H1 (cell line): ENCODE measurements around the gene NUDC. TPM values are rescaled to one million over a fixed set of nuclear protein-coding genes. Genes with fewer than 3 reads are reported as not detected.

ENCODE experiments used
- HDAC2 ChIP-seq, 2 experiments: fragments of 300-600 bp in 1 of 2; sonication (generic) in 1 of 2; IDR thresholded peaks; 2 replicates each; pipeline ENCODE4 v1.6.1; 2011 to 2012; ENCODE audit warnings: low read depth in 2 of 2, low read length in 2 of 2, mild to moderate bottlenecking in 2 of 2, moderate library complexity in 2 of 2, borderline replicate concordance in 1 of 2, inconsistent platforms in 1 of 2
- KDM4A ChIP-seq: IDR thresholded peaks from one replicate; pipeline ENCODE4 v1.7.1; 2012; ENCODE audit warnings: low read depth, mild to moderate bottlenecking, moderate library complexity, low read length, inconsistent platforms; ENCODE audit not compliant: severe bottlenecking
- KDM5A ChIP-seq: fragments of 200-600 bp; IDR thresholded peaks from 2 replicates; pipeline ENCODE4 v1.7.1; 2012; ENCODE audit warnings: mild to moderate bottlenecking, low read length, inconsistent platforms, mixed read lengths
- MAFK ChIP-seq: IDR thresholded peaks from 2 replicates; pipeline ENCODE4 v1.6.1; 2012; ENCODE audit warnings: low read depth, mild to moderate bottlenecking, improper control_type of control experiment, low read length
- PHF8 ChIP-seq: fragments of 200-600 bp; sonication (generic); conservative IDR thresholded peaks from 2 replicates; pipeline ENCODE4 v1.7.1; 2012; ENCODE audit warnings: low read depth, mild to moderate bottlenecking, inconsistent platforms, low read length, moderate library complexity
- POLR2AphosphoS5 ChIP-seq: IDR thresholded peaks from 2 replicates; pipeline ENCODE4 v1.6.1; 2011; ENCODE audit warnings: low read depth, low read length
- POU5F1 ChIP-seq: IDR thresholded peaks from 2 replicates; pipeline ENCODE4 v1.6.1; 2011; ENCODE audit warnings: low read depth, mild to moderate bottlenecking, low read length, moderate library complexity
- RAD21 ChIP-seq, 2 experiments: IDR thresholded peaks in 1 of 2; conservative IDR thresholded peaks in 1 of 2; 2 replicates each; pipeline ENCODE4 v1.6.1; 2011; ENCODE audit warnings: low read depth in 2 of 2, low read length in 2 of 2, improper control_type of control experiment in 1 of 2, inconsistent platforms in 1 of 2, mild to moderate bottlenecking in 1 of 2, moderate library complexity in 1 of 2
- SIN3A ChIP-seq, 2 experiments: IDR thresholded peaks in 1 of 2; conservative IDR thresholded peaks in 1 of 2; 2 replicates each; pipeline ENCODE4 v1.6.1; 2011 to 2012; ENCODE audit warnings: low read length in 2 of 2, improper control_type of control experiment in 1 of 2, low read depth in 1 of 2, mild to moderate bottlenecking in 1 of 2
- SP2 ChIP-seq: IDR thresholded peaks from 2 replicates; pipeline ENCODE4 v1.6.1; 2012; ENCODE audit warnings: mild to moderate bottlenecking, low read length, inconsistent platforms
- polyA plus RNA-seq, 7 experiments: library from polyadenylated mRNA; depleted of rRNA in 3 of 7; stranded (reverse) in 5 of 7; unstranded in 2 of 7; fragments of >200 nt in 5 of 7; fragments of 200-250 nt in 2 of 7; gene quantifications; 1 replicate in 5 of 7; 2 replicates in 1 of 7; 4 replicates in 1 of 7; pipeline versions ENCODE4 v1.2.1 to v1.2.3, GENCODE V29; 2011 to 2013; ENCODE audit warnings: missing spikeins in 2 of 7, mixed read lengths in 2 of 7
- total RNA-seq: library from RNA; stranded (reverse); fragmentation: NEBNext Ultra II Directional; extraction: Animal tissue kit (Norgen Biotek cat#: 25700); gene quantifications from 2 replicates; pipeline ENCODE4 v1.2.1, GENCODE V29; 2021
- TF ChIP-seq, protein P1 (sequence below): fragments of 300-600 bp; sonication (generic); IDR thresholded peaks from 2 replicates; pipeline ENCODE4 v1.7.1; 2012; ENCODE audit warnings: low read length, moderate library complexity, mild to moderate bottlenecking, inconsistent platforms; ENCODE audit not compliant: insufficient replicate concordance

The NUDC gene
- total and polyA plus RNA-seq, 2 of the 8 experiments (the other 6 are each of a cell fraction or from before 2014, with no cell fraction given) = 43.2 to 131 TPM

DNA sequence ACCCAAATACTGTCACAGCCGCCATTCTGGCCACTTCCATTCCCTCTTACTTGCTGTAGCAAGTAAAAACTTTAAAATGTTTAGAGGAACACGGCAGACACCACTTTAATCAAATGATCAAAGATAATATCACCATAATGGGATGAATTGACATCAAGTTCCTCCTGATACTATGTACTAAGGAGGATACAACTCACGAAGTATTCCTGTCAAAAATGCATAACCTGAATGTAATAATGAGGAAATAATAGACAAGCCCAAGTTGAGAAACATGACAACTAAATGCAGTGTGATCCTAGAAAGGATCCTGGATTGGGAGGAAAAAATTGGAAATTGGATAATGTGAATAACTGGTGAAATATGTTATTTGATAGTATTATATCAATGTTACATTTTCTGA is 34.8 kb downstream of the NUDC start (continued):
- TF ChIP-seq, protein P1, sequence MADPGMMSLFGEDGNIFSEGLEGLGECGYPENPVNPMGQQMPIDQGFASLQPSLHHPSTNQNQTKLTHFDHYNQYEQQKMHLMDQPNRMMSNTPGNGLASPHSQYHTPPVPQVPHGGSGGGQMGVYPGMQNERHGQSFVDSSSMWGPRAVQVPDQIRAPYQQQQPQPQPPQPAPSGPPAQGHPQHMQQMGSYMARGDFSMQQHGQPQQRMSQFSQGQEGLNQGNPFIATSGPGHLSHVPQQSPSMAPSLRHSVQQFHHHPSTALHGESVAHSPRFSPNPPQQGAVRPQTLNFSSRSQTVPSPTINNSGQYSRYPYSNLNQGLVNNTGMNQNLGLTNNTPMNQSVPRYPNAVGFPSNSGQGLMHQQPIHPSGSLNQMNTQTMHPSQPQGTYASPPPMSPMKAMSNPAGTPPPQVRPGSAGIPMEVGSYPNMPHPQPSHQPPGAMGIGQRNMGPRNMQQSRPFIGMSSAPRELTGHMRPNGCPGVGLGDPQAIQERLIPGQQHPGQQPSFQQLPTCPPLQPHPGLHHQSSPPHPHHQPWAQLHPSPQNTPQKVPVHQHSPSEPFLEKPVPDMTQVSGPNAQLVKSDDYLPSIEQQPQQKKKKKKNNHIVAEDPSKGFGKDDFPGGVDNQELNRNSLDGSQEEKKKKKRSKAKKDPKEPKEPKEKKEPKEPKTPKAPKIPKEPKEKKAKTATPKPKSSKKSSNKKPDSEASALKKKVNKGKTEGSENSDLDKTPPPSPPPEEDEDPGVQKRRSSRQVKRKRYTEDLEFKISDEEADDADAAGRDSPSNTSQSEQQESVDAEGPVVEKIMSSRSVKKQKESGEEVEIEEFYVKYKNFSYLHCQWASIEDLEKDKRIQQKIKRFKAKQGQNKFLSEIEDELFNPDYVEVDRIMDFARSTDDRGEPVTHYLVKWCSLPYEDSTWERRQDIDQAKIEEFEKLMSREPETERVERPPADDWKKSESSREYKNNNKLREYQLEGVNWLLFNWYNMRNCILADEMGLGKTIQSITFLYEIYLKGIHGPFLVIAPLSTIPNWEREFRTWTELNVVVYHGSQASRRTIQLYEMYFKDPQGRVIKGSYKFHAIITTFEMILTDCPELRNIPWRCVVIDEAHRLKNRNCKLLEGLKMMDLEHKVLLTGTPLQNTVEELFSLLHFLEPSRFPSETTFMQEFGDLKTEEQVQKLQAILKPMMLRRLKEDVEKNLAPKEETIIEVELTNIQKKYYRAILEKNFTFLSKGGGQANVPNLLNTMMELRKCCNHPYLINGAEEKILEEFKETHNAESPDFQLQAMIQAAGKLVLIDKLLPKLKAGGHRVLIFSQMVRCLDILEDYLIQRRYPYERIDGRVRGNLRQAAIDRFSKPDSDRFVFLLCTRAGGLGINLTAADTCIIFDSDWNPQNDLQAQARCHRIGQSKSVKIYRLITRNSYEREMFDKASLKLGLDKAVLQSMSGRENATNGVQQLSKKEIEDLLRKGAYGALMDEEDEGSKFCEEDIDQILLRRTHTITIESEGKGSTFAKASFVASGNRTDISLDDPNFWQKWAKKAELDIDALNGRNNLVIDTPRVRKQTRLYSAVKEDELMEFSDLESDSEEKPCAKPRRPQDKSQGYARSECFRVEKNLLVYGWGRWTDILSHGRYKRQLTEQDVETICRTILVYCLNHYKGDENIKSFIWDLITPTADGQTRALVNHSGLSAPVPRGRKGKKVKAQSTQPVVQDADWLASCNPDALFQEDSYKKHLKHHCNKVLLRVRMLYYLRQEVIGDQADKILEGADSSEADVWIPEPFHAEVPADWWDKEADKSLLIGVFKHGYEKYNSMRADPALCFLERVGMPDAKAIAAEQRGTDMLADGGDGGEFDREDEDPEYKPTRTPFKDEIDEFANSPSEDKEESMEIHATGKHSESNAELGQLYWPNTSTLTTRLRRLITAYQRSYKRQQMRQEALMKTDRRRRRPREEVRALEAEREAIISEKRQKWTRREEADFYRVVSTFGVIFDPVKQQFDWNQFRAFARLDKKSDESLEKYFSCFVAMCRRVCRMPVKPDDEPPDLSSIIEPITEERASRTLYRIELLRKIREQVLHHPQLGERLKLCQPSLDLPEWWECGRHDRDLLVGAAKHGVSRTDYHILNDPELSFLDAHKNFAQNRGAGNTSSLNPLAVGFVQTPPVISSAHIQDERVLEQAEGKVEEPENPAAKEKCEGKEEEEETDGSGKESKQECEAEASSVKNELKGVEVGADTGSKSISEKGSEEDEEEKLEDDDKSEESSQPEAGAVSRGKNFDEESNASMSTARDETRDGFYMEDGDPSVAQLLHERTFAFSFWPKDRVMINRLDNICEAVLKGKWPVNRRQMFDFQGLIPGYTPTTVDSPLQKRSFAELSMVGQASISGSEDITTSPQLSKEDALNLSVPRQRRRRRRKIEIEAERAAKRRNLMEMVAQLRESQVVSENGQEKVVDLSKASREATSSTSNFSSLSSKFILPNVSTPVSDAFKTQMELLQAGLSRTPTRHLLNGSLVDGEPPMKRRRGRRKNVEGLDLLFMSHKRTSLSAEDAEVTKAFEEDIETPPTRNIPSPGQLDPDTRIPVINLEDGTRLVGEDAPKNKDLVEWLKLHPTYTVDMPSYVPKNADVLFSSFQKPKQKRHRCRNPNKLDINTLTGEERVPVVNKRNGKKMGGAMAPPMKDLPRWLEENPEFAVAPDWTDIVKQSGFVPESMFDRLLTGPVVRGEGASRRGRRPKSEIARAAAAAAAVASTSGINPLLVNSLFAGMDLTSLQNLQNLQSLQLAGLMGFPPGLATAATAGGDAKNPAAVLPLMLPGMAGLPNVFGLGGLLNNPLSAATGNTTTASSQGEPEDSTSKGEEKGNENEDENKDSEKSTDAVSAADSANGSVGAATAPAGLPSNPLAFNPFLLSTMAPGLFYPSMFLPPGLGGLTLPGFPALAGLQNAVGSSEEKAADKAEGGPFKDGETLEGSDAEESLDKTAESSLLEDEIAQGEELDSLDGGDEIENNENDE = no peak
- TF ChIP-seq SIN3A (conservative IDR thresholded peaks at IDR 0.05 in 1 of 2, IDR thresholded peaks at IDR 0.05 in 1 of 2; ENCODE audit: low read depth in 1 of 2, low read length in 2 of 2) (no peak), KDM4A (no peak), KDM5A (no peak), SP2 (no peak), POLR2AphosphoS5 (no peak), HDAC2 (IDR thresholded peaks at IDR 0.05; ENCODE audit: borderline replicate concordance in 1 of 2, low read depth in 2 of 2, low read length in 2 of 2) (no peak), RAD21 (IDR thresholded peaks at IDR 0.05 in 1 of 2, conservative IDR thresholded peaks at IDR 0.05 in 1 of 2; ENCODE audit: low read depth in 2 of 2, low read length in 2 of 2) (no peak), MAFK (no peak), PHF8 (no peak), POU5F1 (no peak)
